GM12873 (cell line): ENCODE measurements around the gene TMEM255B.

Experiments used
- CTCF ChIP-seq: IDR thresholded peaks from 2 replicates; pipeline ENCODE4 v1.5.1; 2012; ENCODE audit warnings: low read depth, mild to moderate bottlenecking, moderate library complexity, low read length, control low read depth; ENCODE audit not compliant: insufficient read depth; ENCODE audit errors: missing control alignments

The TMEM255B gene

GRCh38 chr13:113865427-113865826, 106.4 kb downstream of the TMEM255B start:
- TF ChIP-seq CTCF: no peak
